CMK (cell line): ENCODE data around the gene SCO2.
A peak's percentile ranks its signal among the peaks of the same experiment; 100 is the strongest.

Source experiments
- DNase-seq: peaks from one replicate; pipeline ENCODE4 v3.0.0-alpha.2; 2010; ENCODE audit warnings: low read depth

SCO2 gene

DNA sequence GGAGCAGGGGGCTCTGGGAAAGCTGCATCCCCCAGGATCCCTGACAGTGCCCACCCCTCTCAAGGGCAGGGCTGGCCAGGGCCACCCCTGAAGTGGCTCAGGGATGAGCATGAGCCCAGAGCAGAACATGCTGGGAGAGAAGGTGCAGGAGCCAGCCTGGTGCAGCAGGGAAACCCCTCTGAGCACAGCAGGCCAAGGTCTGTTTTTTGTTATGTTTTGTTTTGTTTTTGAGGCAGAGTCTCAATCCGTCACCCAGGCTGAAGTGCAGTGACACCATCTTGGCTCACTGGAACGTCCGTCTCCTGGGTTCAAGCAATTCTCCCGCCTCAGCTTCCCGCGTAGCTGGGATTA, 49.8 kb downstream of the SCO2 start:
- no peak for DNase-seq

DNA sequence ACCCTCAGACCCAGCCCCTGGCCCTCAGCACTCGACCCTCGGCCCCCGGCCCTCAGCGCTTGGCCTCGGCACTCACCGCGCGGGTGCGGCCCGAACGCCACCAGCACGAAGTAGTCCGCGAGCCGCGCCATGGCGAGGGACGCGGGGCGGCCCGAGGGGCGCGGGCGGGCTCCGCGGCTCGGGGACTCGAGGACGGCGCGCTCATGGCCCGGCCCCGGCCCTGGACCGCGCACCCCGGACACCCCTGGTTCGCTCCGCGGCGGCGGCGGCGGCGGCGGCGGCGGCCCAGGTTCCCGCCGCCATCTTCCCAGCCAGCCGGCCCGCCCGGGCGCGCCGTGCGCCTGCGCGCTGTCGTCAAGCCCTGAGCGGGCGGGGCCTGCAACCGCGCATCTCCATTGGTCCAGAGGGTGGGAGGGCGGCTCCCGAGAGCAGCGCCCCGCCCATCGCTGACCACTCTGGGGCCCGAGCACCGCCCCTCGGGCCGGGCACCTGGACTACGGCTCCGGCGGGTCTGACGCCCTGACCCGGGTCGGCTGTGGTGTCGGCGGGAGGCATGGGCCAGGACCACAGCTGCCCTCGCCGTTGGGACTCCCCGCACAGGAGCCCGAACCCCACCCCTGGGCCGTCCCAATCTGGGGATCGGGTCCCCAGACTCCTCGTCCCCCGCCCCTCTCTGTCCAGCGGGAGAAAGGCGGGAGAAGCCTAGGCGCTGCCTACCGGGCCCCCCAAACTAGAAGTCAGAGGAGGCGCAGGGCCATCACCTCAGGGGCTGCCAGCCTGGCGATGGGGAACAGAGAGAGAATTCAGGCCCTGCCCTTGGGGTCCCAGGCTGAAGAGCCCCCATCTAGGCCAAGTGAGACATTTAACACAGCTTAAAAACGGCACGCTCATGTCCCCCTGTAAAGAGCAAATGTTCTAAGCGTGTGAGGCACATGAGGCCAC, 50.4 kb downstream of the SCO2 start, which contains the start of gene SBF1:
Gene SBF1 (minus strand): TSS at position 326 of the 942 bp plus-strand sequence. CDS start 195 bp downstream, at position 131.
- DNase-seq, result peak; percentile 72

DNA sequence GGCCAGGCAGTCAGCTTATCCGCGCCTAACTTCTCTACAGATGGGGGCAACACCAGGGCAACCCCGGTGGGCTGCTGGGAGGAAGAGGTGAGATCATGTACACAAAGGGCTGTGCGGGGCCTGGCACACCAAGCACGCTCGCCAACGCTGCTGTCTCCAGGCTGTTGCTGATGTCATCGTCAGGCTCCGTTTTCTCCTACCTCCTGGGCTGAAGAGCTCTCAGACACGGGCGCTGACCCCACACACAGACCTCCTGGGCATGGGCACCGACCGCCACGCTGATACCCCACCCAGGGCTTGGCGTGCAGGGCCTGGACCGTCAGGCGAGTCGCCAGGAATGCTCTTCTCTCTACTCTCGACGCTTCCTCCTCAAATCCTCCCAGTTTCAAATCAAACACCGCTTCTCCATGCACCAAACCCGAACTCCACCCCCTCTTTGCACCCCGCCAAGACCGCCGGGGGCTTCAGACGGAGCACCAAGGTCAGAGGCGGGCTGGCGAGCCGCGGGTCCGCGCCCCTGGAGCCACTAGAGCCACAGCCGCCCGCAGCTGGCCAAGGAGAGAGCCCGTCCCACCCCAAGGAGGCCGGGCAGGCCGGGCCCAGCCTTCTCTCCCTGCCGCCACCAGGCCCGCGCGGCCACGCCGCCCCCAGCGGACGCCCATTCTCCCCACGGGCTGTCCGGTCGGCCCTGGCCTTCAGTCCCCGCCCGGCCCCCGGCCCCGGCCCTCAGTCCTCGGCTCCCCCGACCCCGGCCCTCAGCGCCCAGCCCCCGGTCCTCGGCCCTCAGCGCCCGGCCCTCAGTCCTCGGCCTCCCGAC, 51.3 kb downstream of the SCO2 start:
- no peak for DNase-seq
